Measurements from ENCODE around the gene ZNF688. TPM values are rescaled to one million over a fixed set of nuclear protein-coding genes. Genes with fewer than 3 reads are reported as not detected.
A peak's percentile ranks its signal among the peaks of the same experiment; 100 is the strongest.
"Not testable (repeated sequence)": the region's sequence is repeated elsewhere in the genome, so short reads cannot be mapped to it uniquely, and the experiment has no call there.

Gene ZNF688
- total RNA-seq, 1 donor from 2014 or later, result 6.7 TPM

GRCh38 chr16:30535106-30535776, 36.3 kb downstream of the ZNF688 start:
- no peak for DNase-seq (ENCODE audit: low read depth, low spot score)

- peak; percentile 30 for DNase-seq (ENCODE audit: low read depth, low spot score)
Observed at GRCh38 chr16:30534368-30535105, 37.0 kb downstream of the ZNF688 start, which contains the start of gene ZNF747. ZNF747 (minus strand) TSS chr16:30534858; CDS start chr16:30534679, 179 bp downstream.

GRCh38 chr16:30533748-30534367, 37.7 kb downstream of the ZNF688 start:
- no peak for DNase-seq (ENCODE audit: low read depth, low spot score)

- DNase-seq (ENCODE audit: low read depth, low spot score), result no peak
Observed at GRCh38 chr16:30533146-30533522, 38.4 kb downstream of the ZNF688 start.

- DNase-seq (ENCODE audit: low read depth, low spot score), result no peak
Observed at GRCh38 chr16:30532285-30533145, 39.0 kb downstream of the ZNF688 start.

GRCh38 chr16:30530163-30531037, 41.1 kb downstream of the ZNF688 start:
- no peak for DNase-seq (ENCODE audit: low read depth, low spot score)

- no peak for DNase-seq (ENCODE audit: low read depth, low spot score)
Observed at GRCh38 chr16:30528799-30529457, 42.6 kb downstream of the ZNF688 start.

GRCh38 chr16:30527635-30528178, 43.8 kb downstream of the ZNF688 start:
- no peak for DNase-seq (ENCODE audit: low read depth, low spot score)

GRCh38 chr16:30526823-30527634, 44.5 kb downstream of the ZNF688 start:
- peak; percentile 91 for DNase-seq (ENCODE audit: low read depth, low spot score)

- no peak for DNase-seq (ENCODE audit: low read depth, low spot score)
Observed at GRCh38 chr16:30526137-30526822, 45.2 kb downstream of the ZNF688 start, which contains the start of gene ZNF768. ZNF768 (minus strand) TSS chr16:30526566; CDS start chr16:30526413, 153 bp downstream.

GRCh38 chr16:30525844-30526136, 45.7 kb downstream of the ZNF688 start:
- no peak for DNase-seq (ENCODE audit: low read depth, low spot score)

- DNase-seq (ENCODE audit: low read depth, low spot score), result no peak
Observed at GRCh38 chr16:30524575-30525568, 46.6 kb downstream of the ZNF688 start.

GRCh38 chr16:30523768-30524574, 47.5 kb downstream of the ZNF688 start:
- no peak for DNase-seq (ENCODE audit: low read depth, low spot score)

GRCh38 chr16:30522702-30523463, 48.6 kb downstream of the ZNF688 start:
- DNase-seq (ENCODE audit: low read depth, low spot score), result not testable (repeated sequence)

GRCh38 chr16:30521873-30522641, 49.5 kb downstream of the ZNF688 start:
- DNase-seq (ENCODE audit: low read depth, low spot score), result no peak
